ENCODE results near the gene IRX6. TPM values are rescaled to one million over a fixed set of nuclear protein-coding genes. Genes with fewer than 3 reads are reported as not detected.

The IRX6 gene
- total and polyA plus RNA-seq, 2 experiments from 2014 or later = not detected

DNA sequence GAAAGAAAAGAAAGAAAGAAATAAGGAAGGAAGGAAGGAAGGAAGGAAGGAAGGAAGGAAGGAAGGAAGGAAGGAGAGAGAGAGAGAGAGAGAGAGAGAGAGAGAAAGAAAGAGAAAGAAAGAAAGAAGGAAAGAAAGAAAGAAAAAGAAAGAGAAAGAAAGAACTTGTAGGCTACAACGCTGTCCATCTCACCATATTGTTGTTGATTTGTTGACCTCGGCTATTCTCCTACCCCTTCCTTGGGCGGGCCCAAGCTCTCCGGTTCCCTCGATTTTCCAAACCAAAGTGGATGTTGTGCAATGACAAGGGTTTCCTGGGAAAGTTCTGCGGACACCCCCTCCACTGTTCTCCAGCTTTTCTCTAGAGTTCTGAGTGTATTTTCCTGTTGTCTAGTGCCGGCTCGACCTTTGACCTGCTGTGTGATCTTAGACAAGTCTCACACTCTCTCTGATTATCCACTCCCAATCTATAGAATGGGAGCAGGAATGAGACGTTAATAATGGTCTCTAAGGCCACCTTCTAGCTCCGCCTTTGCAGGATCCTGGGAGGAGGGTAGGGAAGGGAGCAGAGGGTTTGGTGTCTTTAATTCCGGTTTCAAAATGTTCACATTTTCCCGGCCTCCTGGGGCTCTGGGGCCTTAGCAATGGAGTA is 1.6 kb downstream of the IRX6 start:
- in situ Hi-C loops (cut with MboI) = no loop called here
- H3K9me3 ChIP-seq (ENCODE audit: low read depth) = no peaks in the 10 kb centered on the region
- DNase-seq = no peak

DNA sequence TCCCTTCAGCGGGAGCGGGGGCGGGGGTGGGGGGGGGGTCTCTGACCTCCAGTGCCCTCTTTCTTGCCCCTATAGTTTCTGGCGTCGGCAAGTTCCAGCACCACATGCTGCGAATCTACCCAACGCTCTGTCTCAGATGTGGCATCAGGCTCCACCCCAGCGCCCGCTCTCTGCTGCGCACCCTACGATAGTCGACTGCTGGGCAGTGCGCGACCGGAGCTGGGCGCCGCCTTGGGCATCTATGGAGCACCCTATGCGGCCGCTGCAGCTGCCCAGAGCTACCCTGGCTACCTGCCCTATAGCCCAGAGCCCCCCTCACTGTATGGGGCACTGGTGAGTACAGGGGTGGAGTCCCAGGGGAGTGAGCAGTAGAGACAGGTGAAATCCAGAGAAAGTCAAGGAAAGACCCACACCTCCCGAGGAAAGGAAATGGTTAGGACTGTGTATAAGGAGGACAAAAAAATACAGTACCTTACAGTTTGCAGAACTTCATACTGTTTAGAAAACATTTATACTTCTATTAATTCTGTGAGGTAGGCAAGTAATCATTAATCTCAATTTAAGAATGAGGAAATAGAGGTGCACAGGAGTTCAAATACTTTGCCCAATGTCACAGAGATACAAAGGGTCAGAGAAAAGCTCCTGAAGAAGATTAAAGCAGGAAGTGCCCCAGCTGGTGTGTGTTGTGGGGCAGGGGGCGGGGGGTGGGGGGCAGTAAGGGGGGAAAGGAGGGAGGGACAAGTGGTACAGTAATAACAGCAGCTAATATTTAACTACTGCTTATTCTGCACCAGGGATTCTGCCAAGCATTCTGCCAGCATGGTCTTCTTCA is 2.5 kb downstream of the IRX6 start:
- no peak for DNase-seq
- WGBS, 2 experiments (ENCODE audit: low coverage in 1 of 2, low lambda C conversion rate in 2 of 2, missing lambda C conversion rate in 2 of 2) = 73 to 80% methylated on average over 15 to 21 of the region's 21 CpGs
- Histone ChIP-seq H3K4me2 (ENCODE audit: unreplicated experiment) (no peak overlapping the region), H2AFZ (no peak overlapping the region), H3K27me3 (replicated peaks; ENCODE audit: insufficient read depth) (peaks cover 35% of the 10 kb centered on the region), H3K4me1 (ENCODE audit: insufficient read depth) (no peaks in the 10 kb centered on the region), H3K79me2 (ENCODE audit: insufficient read depth) (no peaks in the 10 kb centered on the region), H3F3A (ENCODE audit: insufficient read depth) (no peaks in the 10 kb centered on the region), H3K9me3 (ENCODE audit: low read depth) (no peaks in the 10 kb centered on the region), H3K36me3 (ENCODE audit: low read depth) (no peaks in the 10 kb centered on the region), H3K4me3 (no peak overlapping the region), H3K27ac (no peak overlapping the region), H3K9me2 (ENCODE audit: insufficient read depth) (no peaks in the 10 kb centered on the region), H4K20me1 (ENCODE audit: insufficient read depth) (no peaks in the 10 kb centered on the region), H3K9ac (no peak overlapping the region)
- no peak for TF ChIP-seq EZH2 (IDR thresholded peaks at IDR 0.05; ENCODE audit: insufficient read depth, poor library complexity, severe bottlenecking)
- no peak for TF ChIP-seq EZH2phosphoT487 (IDR thresholded peaks at IDR 0.05; ENCODE audit: insufficient read depth, low read depth)
- in situ Hi-C loops (cut with MboI) = no loop called here

More for the DNA sequence above, 1.6 kb downstream of the IRX6 start:
- Histone ChIP-seq H2AFZ (no peak overlapping the region), H3K4me1 (ENCODE audit: insufficient read depth) (no peaks in the 10 kb centered on the region), H3K27ac (no peak overlapping the region), H3K79me2 (ENCODE audit: insufficient read depth) (no peaks in the 10 kb centered on the region), H3K4me2 (ENCODE audit: unreplicated experiment) (no peak overlapping the region), H4K20me1 (ENCODE audit: insufficient read depth) (no peaks in the 10 kb centered on the region), H3K9ac (no peak overlapping the region), H3K4me3 (no peak overlapping the region), H3K36me3 (ENCODE audit: low read depth) (no peaks in the 10 kb centered on the region), H3K9me2 (ENCODE audit: insufficient read depth) (no peaks in the 10 kb centered on the region), H3F3A (ENCODE audit: insufficient read depth) (no peaks in the 10 kb centered on the region), H3K27me3 (replicated peaks; ENCODE audit: insufficient read depth) (peaks cover 44% of the 10 kb centered on the region)
- TF ChIP-seq EZH2 (IDR thresholded peaks at IDR 0.05; ENCODE audit: insufficient read depth, poor library complexity, severe bottlenecking) = no peak
- TF ChIP-seq EZH2phosphoT487 (IDR thresholded peaks at IDR 0.05; ENCODE audit: insufficient read depth, low read depth) = no peak
- WGBS, 2 experiments (ENCODE audit: low coverage in 1 of 2, low lambda C conversion rate in 2 of 2, missing lambda C conversion rate in 2 of 2) = 11 to 12% methylated on average over 12 of the region's 12 CpGs

DNA sequence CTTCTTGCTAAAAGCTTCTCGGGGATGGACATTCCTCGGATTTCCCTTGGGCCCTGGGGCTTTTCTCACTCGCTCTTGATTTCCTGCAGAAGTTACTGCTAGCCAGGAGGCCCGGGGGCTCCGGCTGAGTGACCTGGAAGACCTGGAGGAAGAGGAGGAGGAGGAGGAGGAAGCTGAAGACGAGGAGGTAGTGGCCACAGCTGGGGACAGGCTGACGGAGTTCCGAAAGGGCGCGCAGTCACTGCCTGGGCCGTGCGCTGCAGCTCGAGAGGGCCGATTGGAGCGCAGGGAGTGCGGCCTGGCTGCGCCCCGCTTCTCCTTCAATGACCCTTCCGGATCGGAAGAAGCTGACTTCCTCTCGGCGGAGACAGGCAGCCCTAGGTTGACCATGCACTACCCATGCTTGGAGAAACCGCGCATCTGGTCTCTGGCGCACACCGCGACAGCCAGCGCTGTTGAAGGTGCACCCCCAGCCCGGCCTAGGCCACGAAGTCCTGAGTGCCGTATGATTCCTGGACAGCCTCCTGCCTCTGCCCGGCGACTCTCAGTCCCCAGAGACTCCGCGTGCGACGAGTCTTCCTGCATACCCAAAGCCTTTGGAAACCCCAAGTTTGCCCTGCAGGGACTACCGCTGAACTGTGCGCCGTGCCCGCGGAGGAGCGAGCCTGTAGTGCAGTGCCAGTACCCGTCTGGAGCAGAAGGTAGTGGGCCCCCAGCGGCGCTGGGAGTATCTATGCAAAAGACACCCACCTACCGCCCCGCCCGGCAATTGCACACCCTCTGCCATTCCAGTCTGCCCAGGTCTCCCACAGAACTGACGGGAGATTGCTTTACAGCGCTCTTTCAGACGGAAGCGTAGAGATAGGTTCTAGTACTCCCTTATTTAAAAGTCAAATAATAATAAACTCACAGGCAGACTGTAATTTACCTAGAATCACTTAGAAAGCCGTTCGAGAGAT is 4.9 kb downstream of the IRX6 start:
- H3K27ac ChIP-seq = no peak overlapping the region
- no peaks in the 10 kb centered on the region for H3F3A ChIP-seq (ENCODE audit: insufficient read depth)
- H3K36me3 ChIP-seq (ENCODE audit: low read depth) = no peaks in the 10 kb centered on the region
- 81 to 83% methylated on average over 55 of the region's 55 CpGs for WGBS, 2 experiments (ENCODE audit: low coverage in 1 of 2, low lambda C conversion rate in 2 of 2, missing lambda C conversion rate in 2 of 2)
- no peaks in the 10 kb centered on the region for H3K9me3 ChIP-seq (ENCODE audit: low read depth)
- no peaks in the 10 kb centered on the region for H3K79me2 ChIP-seq (ENCODE audit: insufficient read depth)
- H3K4me1 ChIP-seq (ENCODE audit: insufficient read depth) = no peaks in the 10 kb centered on the region
- H3K9ac ChIP-seq = no peak overlapping the region
- in situ Hi-C loops (cut with MboI) = no loop called here
- peaks cover 18% of the 10 kb centered on the region; the same call in 1 of the 2 replicates for H3K27me3 ChIP-seq (replicated peaks; ENCODE audit: insufficient read depth)
- no peak overlapping the region for H3K4me3 ChIP-seq
- H2AFZ ChIP-seq = no peak overlapping the region
- H4K20me1 ChIP-seq (ENCODE audit: insufficient read depth) = no peaks in the 10 kb centered on the region
- DNase-seq = no peak
- no peaks in the 10 kb centered on the region for H3K9me2 ChIP-seq (ENCODE audit: insufficient read depth)
- TF ChIP-seq EZH2 (IDR thresholded peaks at IDR 0.05; ENCODE audit: insufficient read depth, poor library complexity, severe bottlenecking) = no peak
- TF ChIP-seq EZH2phosphoT487 (IDR thresholded peaks at IDR 0.05; ENCODE audit: insufficient read depth, low read depth) = no peak
- H3K4me2 ChIP-seq (ENCODE audit: unreplicated experiment) = no peak overlapping the region

Measured in GM23248 (cell line).